ENCODE measurements around the gene TBC1D24.

DNA sequence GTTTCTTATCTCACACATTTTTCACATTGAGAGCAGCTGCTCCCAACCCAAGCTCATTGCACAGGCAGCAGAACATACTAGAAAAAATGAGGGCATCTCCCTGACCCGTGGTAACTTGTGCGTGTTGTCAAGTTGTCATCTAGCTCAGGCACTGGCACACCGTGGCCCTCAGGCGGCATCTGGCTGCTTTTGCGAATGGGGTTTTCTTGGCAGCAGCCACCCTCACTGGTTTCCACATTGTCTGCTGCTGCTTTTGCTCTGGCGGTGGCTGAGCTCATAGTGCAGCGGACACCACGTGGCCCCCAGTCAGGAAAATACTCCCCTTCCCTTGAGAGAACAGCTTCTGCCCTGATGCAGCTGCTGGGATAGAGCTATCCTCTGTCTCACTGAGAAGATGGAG, 24.4 kb upstream of the TBC1D24 start:
- TF ChIP-seq POLR2A (IDR thresholded peaks at IDR 0.05): no peak
- TF ChIP-seq, protein P1, sequence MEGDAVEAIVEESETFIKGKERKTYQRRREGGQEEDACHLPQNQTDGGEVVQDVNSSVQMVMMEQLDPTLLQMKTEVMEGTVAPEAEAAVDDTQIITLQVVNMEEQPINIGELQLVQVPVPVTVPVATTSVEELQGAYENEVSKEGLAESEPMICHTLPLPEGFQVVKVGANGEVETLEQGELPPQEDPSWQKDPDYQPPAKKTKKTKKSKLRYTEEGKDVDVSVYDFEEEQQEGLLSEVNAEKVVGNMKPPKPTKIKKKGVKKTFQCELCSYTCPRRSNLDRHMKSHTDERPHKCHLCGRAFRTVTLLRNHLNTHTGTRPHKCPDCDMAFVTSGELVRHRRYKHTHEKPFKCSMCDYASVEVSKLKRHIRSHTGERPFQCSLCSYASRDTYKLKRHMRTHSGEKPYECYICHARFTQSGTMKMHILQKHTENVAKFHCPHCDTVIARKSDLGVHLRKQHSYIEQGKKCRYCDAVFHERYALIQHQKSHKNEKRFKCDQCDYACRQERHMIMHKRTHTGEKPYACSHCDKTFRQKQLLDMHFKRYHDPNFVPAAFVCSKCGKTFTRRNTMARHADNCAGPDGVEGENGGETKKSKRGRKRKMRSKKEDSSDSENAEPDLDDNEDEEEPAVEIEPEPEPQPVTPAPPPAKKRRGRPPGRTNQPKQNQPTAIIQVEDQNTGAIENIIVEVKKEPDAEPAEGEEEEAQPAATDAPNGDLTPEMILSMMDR (IDR thresholded peaks at IDR 0.05 in 4 of 5, conservative IDR thresholded peaks at IDR 0.05 in 1 of 5): no peak
